Transverse colon (tissue), 4 donors: ENCODE measurements around the gene GRIA4. TPM values are rescaled to one million over a fixed set of nuclear protein-coding genes. Genes with fewer than 3 reads are reported as not detected.

Experiments used
- DNase-seq: peaks from one replicate; pipeline ENCODE4 v3.0.0-alpha.2; 2019
- H3K27ac ChIP-seq, 4 donors: fragments of 200-600 bp; sonication (generic); 2 replicates each; pipeline ENCODE4 v1.5.1; 2016 to 2018; ENCODE audit warnings: inconsistent platforms in 4 of 4
- H3K27me3 ChIP-seq: fragments of 200-600 bp; sonication (generic); 2 replicates; pipeline ENCODE4 v1.5.1; 2017; ENCODE audit warnings: inconsistent platforms
- H3K36me3 ChIP-seq, 4 donors: fragments of 200-600 bp; sonication (generic); 2 replicates each; pipeline ENCODE4 v1.5.1; 2017 to 2019; ENCODE audit warnings: inconsistent platforms in 4 of 4
- H3K4me1 ChIP-seq, 4 donors: fragments of 200-600 bp; sonication (generic); 2 replicates each; pipeline ENCODE4 v1.5.1; 2017 to 2020; ENCODE audit warnings: inconsistent platforms in 4 of 4
- H3K4me3 ChIP-seq, 4 donors: fragments of 200-600 bp; sonication (generic); 1 replicate in 1 of 4; 2 replicates in 3 of 4; pipeline versions ENCODE4 v1.5.1 to v1.6.1; 2017 to 2019; ENCODE audit warnings: inconsistent platforms in 4 of 4
- H3K9me3 ChIP-seq, 2 donors: fragments of 200-600 bp; sonication (generic); 2 replicates each; pipeline ENCODE4 v1.5.1; 2017 to 2019; ENCODE audit warnings: inconsistent platforms in 2 of 2
- EP300 ChIP-seq: sonication (generic); formaldehyde crosslinking; IDR thresholded peaks from one replicate; pipeline ENCODE4 v1.6.1; 2017; ENCODE audit warnings: antibody characterized with exemption, low read depth
- POLR2A ChIP-seq: fragments of 450-650 bp; IDR thresholded peaks from one replicate; pipeline ENCODE4 v1.6.1; 2016; ENCODE audit warnings: antibody characterized with exemption, mild to moderate bottlenecking, moderate library complexity
- POLR2AphosphoS5 ChIP-seq, 3 donors: sonication (generic); formaldehyde crosslinking; IDR thresholded peaks; one replicate each; pipeline ENCODE4 v1.6.1; 2016; ENCODE audit warnings: antibody characterized with exemption in 3 of 3
- WGBS, 2 donors: methylation state at CpG; one replicate each; pipeline ENCODE4 v1.1.5; 2018; ENCODE audit warnings: low coverage in 1 of 2; 5-methylcytosine and 5-hydroxymethylcytosine counted together
- in situ Hi-C, 4 donors: fragments of 200-750 bp; cut with MboI; loops; one replicate each; pipeline versions ENCODE4 v1.15.0 to v1.15.1; 2017; ENCODE audit warnings: low sequenced_read_pairs in 3 of 4, low pct_ligation_motif_present in 1 of 4, low pct_unique_long_range_greater_than_20kb in 1 of 4
- intact Hi-C: fragments of 100-400 bp; cut with DNase I; formaldehyde crosslinking; loops from one replicate; pipeline ENCODE4 v1.15.1; 2023; ENCODE audit warnings: low total_unique reads
- total RNA-seq, 4 donors: library from RNA; depleted of rRNA; stranded (reverse); fragments of >200 nt; gene quantifications; one replicate each; pipeline ENCODE4 v1.1.0, GENCODE V29; 2016
- TF ChIP-seq, protein P1 (sequence below), 5 experiments: fragments of 200-600 bp in 3 of 5; fragments of 450-650 bp in 2 of 5; sonication (generic) in 3 of 5; IDR thresholded peaks; 1 replicate in 2 of 5; 2 replicates in 3 of 5; pipeline ENCODE4 v1.5.1; 2016 to 2017; ENCODE audit warnings: antibody characterized with exemption in 5 of 5, inconsistent platforms in 3 of 5, mild to moderate bottlenecking in 2 of 5, moderate library complexity in 1 of 5

GRIA4 gene
- total RNA-seq, 4 donors from 2014 or later = 0.79 to 2.4 (median 1.4) TPM; not detected in 1

DNA sequence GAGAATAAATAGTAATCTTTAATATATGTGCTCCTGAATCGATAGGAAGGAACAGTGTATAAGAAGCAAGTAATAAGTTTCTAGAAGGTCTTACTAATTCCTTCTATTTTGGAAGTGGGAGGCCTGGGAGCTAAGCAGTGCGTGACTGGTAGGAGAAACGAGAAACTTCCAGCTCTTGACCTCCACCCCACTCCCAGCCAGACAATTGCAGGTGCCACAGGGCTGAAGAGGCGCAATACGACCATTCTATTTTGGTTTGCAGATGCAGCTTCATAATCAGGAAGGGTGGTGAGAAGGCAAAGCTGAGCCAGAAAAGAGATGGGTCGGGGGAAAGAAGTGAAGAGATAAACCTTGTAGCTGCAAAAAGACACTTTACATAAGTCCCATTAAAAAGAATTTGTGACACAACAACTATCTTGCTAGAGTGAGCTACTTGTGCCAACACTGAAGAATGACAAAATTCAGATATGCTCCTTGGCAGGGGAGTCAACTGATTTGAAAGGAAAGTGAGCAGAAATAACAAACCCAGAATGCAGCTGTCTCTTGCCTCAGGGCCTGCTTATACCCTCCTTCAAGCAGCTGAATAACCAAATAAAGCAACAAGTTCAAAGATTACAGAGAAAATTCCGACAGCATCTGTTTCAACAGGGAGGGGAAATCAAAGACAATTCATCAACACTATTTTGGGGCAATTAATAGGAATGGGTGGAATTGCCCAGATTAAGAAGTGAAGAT is 35.1 kb downstream of the GRIA4 start:
- Histone ChIP-seq H3K4me3 (no peak overlapping the region), H3K27me3 (no peaks in the 10 kb centered on the region), H3K9me3 (no peaks in the 10 kb centered on the region), H3K4me1 (no peaks in the 10 kb centered on the region), H3K36me3 (no peaks in the 10 kb centered on the region), H3K27ac (no peak overlapping the region)
- TF ChIP-seq EP300 (no peak), POLR2A (no peak), POLR2AphosphoS5 (IDR thresholded peaks at IDR 0.05) (no peak)
- TF ChIP-seq, protein P1, sequence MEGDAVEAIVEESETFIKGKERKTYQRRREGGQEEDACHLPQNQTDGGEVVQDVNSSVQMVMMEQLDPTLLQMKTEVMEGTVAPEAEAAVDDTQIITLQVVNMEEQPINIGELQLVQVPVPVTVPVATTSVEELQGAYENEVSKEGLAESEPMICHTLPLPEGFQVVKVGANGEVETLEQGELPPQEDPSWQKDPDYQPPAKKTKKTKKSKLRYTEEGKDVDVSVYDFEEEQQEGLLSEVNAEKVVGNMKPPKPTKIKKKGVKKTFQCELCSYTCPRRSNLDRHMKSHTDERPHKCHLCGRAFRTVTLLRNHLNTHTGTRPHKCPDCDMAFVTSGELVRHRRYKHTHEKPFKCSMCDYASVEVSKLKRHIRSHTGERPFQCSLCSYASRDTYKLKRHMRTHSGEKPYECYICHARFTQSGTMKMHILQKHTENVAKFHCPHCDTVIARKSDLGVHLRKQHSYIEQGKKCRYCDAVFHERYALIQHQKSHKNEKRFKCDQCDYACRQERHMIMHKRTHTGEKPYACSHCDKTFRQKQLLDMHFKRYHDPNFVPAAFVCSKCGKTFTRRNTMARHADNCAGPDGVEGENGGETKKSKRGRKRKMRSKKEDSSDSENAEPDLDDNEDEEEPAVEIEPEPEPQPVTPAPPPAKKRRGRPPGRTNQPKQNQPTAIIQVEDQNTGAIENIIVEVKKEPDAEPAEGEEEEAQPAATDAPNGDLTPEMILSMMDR (IDR thresholded peaks at IDR 0.05) = no peak
- no peak for DNase-seq
- in situ Hi-C loops = no loop called here
- WGBS, 2 donors = 75 to 79% methylated on average over 6 to 7 of the region's 7 CpGs
- intact Hi-C loops = no loop called here

DNA sequence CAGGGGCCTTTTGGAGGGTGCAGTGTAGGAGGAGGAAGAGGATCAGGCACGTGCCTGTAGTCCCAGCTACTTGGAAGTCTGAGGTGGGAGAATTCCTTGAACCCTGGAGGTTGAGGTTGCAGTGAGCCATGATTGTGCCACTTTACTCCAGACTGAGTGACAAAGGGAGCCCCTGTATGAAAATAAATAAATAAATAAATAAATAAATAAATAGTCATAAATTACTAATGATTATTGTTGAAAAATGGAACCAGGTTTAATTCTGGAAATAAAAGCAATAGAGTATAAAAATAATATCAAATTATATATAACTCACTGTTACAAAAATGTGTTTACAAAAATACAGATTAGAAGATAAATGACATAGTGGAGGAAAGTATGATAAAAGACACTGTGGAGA is 37.9 kb downstream of the GRIA4 start:
- no peak overlapping the region for H3K27ac ChIP-seq
- no peak for DNase-seq
- TF ChIP-seq EP300 (no peak), POLR2A (no peak), POLR2AphosphoS5 (IDR thresholded peaks at IDR 0.05) (no peak)
- TF ChIP-seq, protein P1 (IDR thresholded peaks at IDR 0.05) = no peak
- WGBS, 2 donors = 90% methylated on average over 1 of the region's 1 CpG; no CpG with 5 or more reads in 1 of the 2 donors
- H3K36me3 ChIP-seq = no peaks in the 10 kb centered on the region
- in situ Hi-C loops (no loop called here), intact Hi-C loops (no loop called here)
- H3K4me3 ChIP-seq = no peak overlapping the region
- no peaks in the 10 kb centered on the region for H3K27me3 ChIP-seq
- no peaks in the 10 kb centered on the region for H3K9me3 ChIP-seq
- H3K4me1 ChIP-seq = no peaks in the 10 kb centered on the region

DNA sequence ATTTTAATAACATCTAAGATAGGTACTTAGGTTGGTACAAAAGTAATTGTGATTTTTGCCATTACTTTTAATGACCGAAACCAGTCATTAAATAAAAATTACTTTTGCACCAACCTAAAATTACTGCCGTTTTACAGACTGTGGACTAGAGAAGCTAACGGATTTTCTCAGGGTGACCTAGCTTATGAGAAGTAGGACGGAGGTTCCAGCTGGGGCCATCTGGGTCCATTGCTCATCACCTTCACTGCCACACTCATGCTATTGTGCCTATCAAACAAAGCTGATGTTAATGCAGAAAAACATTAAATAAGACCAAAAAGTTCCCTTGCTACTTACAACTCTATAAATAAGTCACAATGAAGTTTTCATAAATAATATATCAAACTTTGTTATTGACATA is 38.9 kb downstream of the GRIA4 start:
- H3K9me3 ChIP-seq = no peaks in the 10 kb centered on the region
- TF ChIP-seq POLR2AphosphoS5 (IDR thresholded peaks at IDR 0.05) (no peak), POLR2A (no peak), EP300 (no peak)
- TF ChIP-seq, protein P1 (IDR thresholded peaks at IDR 0.05) = no peak
- no peaks in the 10 kb centered on the region for H3K27me3 ChIP-seq
- H3K4me3 ChIP-seq = no peak overlapping the region
- no peaks in the 10 kb centered on the region for H3K4me1 ChIP-seq
- no peak overlapping the region for H3K27ac ChIP-seq
- DNase-seq = no peak
- intact Hi-C loops = no loop called here
- WGBS, 2 donors = 71 to 88% methylated on average over 4 of the region's 4 CpGs
- in situ Hi-C loops = no loop called here
- no peaks in the 10 kb centered on the region for H3K36me3 ChIP-seq

DNA sequence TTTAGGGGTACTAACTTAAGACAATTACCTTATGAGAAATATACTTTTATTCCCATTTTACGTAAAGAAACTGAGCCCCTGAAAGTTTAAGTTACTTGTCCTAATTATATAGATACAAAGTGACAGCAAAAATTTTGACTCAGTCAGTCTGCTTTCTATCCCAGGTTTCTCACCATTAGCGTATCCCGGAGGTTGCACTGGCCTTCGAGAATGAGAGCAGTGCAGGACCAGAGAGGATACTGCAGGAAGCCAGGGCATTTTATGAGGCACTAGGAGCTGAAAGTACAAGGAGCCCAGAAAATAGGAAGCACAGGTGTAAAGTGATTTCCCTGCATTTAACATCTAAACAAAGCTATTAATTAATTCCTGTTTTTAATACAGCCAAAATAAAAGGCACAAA is 55.4 kb downstream of the GRIA4 start:
- no peaks in the 10 kb centered on the region for H3K9me3 ChIP-seq
- WGBS, 2 donors = 82 to 91% methylated on average over 4 of the region's 4 CpGs
- no peaks in the 10 kb centered on the region for H3K27me3 ChIP-seq
- no peaks in the 10 kb centered on the region for H3K36me3 ChIP-seq
- H3K27ac ChIP-seq = no peak overlapping the region
- no peak overlapping the region for H3K4me3 ChIP-seq
- DNase-seq = no peak
- in situ Hi-C loops = no loop called here
- no peaks in the 10 kb centered on the region for H3K4me1 ChIP-seq
- TF ChIP-seq EP300 (no peak), POLR2A (no peak), POLR2AphosphoS5 (IDR thresholded peaks at IDR 0.05) (no peak)
- TF ChIP-seq, protein P1 (IDR thresholded peaks at IDR 0.05) = no peak
- intact Hi-C loops = no loop called here
